HG03045 (cell line): ENCODE measurements around the gene ANKRD13B.
A peak's percentile ranks its signal among the peaks of the same experiment; 100 is the strongest.
"Not testable (repeated sequence)": the region's sequence is repeated elsewhere in the genome, so short reads cannot be mapped to it uniquely, and the experiment has no call there.

Source experiments
- ATAC-seq: cut with Tn5 transposase; IDR thresholded peaks from one replicate; pipeline ENCODE4 v1.9.1; 2021; ENCODE audit warnings: mild to moderate bottlenecking, moderate library complexity; ENCODE audit not compliant: unreplicated experiment

Gene ANKRD13B

DNA sequence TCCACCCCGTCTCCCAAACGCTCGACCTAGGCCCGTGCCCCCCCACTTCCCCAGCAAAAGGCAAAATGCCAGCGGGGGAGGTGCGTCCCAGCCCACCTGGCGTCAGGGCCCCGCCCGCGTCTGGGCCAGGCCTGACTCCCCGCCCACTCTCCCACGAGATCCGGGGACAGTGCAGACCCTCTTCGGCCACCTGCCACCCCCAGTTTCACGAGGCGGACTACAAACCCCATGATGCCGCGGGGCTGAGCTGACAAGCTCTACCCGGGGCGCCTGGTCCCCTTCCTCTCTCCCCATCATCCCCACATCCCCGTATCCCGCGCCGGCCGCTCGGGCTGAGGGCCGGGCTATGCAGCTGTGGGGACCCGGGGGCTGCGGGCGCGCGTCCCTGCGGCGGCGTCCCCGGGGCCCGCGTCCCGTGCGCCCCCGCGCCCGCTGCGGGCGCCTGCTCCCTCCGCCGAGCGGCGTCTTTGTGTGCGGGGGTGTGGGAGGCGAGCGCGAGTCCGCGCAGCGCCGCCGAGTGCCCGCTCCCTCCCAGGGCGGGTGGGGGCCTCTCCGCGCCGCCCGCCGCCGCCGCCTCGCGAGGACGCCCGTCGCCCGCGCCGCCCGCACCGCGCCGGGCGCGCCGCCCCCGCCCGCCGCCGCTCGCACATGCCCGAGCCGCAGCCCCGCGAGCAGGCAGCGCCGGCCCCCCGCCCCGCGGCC, at the start of gene ANKRD13B:
Gene ANKRD13B, plus strand, starts transcription at position 283 of the 702 bp plus-strand sequence. CDS start 490 bp downstream, outside the sequence.
- ATAC-seq, result no peak

GRCh38 chr17:29544066-29544465, 48.9 kb upstream of the ANKRD13B start:
- ATAC-seq, result no peak

- ATAC-seq, result no peak
Measured at GRCh38 chr17:29546085-29546484, 46.8 kb upstream of the ANKRD13B start.

DNA sequence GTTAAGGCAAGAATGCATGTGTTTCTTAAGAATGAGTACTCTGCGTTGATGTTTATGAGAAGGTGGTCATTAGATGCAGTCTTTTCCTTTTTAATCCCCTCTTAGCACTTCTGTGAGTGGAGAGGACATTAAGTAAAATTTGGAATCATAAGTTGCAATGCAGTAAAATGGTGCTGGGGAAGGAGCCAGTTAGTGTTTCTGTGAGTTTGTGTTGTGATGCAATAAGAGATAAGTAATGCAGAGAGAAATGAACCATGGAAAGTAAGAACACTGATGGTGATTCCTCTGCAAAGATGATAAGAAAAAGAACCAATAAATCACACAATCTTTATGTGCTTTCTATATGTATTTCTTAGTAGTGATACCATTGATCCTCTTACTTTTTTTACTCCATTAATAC, 46.1 kb upstream of the ANKRD13B start:
- no peak for ATAC-seq

GRCh38 chr17:29549177-29549923, 43.6 kb upstream of the ANKRD13B start:
- no peak for ATAC-seq

GRCh38 chr17:29555840-29556239, 37.1 kb upstream of the ANKRD13B start:
- no peak for ATAC-seq

- no peak for ATAC-seq
Measured at GRCh38 chr17:29557085-29557738, 35.7 kb upstream of the ANKRD13B start.

DNA sequence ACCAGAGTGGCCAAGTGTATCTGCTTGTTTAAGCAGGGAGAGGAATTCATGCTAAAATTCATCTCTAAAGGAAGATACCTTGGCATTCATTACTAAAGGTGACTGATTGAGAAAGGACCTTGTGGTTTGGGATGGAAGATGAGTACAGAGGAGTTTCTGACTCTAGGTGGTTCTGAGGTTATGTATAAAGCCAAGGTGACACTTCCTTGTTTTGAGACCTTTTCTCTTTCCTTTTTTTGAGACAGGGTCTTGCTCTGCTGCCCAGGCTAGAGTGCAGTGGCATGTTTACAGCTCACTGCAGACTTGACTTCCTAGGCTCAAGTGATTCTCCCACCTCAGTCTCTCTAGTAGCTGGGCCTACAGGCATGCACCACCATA, 35.2 kb upstream of the ANKRD13B start:
- ATAC-seq, result no peak

DNA sequence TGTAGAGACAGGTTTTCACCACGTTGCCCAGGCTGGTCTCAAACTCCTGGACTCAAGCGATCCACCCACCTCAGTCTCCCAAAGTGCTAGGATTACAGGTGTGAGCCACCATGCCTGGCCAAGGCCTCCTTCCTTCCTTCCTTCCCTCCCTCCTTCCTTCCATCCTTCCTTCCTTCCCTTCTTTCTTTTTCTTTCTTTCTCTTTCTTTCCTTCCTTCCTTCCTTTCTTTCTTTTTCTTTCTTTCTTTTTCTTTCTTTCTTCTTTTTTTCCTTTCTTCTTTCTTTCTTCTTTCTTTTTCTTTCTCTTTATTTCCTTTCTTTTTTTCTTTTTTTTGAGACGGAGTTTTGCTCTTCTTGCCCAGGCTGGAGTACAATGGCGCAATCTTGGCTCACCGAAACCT, 34.8 kb upstream of the ANKRD13B start:
- not testable (repeated sequence) for ATAC-seq

- ATAC-seq, result no peak
Measured at GRCh38 chr17:29559640-29560039, 33.3 kb upstream of the ANKRD13B start.

- no peak for ATAC-seq
Measured at GRCh38 chr17:29560316-29560715, 32.6 kb upstream of the ANKRD13B start.

DNA sequence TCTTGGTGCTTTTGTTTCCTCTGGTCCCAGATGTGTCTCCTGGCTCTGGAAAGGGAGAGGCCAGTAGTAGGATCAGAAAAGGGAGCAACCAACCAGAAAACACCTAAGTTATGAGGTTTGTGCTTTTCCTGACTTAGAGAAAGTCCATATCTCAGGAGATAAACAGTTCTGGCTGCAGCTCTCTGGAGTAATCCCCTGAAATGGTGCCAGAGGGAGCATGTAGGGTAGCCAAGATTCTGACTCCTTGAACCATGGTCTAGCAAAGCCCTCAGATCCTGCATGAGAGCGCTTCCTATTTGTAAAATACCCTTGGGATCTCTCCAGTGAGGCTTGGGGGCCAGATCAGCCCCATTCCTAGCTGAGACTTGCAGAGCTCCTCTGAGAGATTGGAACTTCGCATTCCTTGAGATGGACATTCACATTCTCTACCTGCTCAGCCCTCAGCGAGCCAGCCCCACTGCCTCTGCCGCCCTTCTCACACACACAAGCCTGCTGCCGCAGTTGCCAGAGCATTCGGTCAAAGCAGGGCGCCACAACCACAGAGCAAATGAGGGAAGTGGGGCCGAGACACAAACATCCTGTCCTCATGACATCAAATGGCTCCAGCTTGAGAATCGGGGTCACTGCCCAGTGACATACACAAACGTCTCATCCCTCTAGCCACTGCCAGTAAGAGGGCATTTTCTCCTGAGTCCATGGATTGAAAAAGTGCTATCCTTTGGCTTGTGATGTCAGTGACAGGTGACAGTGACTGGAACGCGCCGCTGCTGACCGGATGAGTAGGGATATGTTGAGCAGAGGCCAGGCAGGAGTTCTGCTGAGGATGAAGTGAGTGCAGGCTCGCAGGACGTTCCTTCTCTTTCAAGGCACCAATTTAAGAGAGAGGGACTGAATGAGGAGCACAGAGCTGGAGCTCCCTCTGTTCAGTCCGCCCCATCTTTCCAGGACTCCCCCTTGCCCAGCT, 31.1 kb upstream of the ANKRD13B start:
- no peak for ATAC-seq

DNA sequence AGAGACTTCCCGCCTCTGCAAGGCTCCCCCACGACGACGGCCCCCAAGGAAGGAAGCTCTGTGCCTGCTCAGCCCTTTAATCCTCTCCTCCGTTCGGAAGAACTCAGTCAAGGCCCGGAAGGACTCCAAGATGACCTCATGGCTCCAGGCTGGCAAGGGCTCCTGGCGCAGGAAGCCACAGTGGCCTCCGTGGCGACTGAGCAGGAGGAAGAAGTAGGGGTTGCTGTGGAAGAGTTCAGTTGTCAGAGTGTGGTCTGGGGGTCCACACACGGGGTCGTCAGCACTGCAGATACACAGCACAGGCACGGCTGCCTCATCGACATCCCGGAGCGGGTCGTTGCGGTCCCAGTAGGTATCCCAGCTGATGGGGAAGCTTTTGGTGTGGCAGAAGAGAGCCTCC, 30.3 kb upstream of the ANKRD13B start:
- no peak for ATAC-seq

DNA sequence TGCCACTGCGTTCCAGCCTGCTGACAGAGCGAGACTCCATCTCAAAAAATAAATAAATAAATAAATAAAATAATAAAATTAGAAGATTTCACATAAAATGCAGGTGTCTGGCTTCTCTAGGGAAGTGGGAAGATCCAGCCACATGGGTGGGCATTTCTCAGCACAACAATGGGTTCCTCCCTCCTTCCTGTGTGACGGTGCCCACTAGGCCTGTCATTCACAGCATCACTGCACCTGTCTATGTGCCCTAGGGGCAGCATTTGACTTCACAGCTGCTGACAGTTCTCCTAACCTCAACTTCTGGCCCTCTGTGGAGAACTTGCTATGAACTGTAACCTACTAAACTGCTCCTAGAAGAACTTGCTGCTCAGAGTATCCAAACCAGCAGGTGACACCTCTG, 29.1 kb upstream of the ANKRD13B start:
- no peak for ATAC-seq

DNA sequence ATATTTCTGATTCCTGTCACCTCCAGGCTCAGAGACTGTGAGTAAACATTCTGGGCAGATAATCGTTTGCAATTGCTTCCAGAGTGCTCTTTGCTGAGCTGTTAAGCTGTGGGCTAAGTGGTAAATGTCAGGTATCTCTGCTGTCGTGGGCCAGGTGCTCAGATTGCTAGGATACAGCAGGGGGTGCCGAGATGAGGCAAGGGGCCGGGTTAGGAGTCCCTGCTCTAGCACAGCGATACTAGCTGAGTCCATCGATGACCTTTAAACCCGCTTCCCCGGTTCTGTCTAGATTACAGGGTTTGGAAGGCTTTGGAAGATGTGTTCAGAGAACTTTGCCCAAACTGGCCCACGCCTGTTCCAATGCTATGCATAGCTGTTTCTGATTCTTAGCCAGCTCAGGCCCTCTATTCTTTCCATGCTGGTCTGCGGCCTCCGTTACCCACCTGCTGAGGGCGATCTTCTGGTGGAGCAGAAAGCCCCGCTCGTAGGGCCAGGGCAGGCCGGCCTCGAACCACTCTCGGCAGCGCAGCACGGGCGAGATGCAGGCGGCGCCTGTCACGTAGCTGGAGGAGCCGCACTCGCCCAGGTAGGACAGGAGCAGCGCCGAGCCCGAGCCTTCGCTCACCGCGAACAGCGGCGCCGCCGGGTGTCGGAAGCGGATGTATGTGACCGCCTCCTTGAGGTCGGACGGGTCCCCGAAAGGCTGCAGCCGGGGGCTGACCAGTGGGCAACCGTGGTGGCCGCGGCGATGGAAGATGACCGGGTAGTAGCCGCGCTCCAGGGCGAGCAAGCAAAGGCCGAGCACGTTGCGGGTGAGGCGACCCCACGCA, 27.1 kb upstream of the ANKRD13B start:
- ATAC-seq, result no peak

GRCh38 chr17:29566473-29567303, 26.2 kb upstream of the ANKRD13B start, which contains the start of gene ABHD15:
Gene ABHD15 (minus strand): TSS chr17:29567037. CDS start chr17:29566966, 71 bp downstream.
- peak; percentile 27 for ATAC-seq

DNA sequence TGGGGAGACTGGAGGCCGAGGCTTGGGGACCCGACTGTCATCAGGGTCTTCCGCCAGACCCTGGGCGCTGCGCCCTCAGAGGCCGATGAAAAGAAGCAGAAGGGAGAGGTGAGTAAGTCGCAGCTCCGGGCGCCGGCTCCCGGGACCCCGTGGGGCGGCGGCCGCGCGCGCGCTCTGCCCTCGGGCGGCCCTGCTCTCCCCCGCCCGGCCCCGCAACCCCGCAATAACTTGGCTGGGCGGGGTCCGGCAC, 25.7 kb upstream of the ANKRD13B start:
- peak; percentile 6 for ATAC-seq

DNA sequence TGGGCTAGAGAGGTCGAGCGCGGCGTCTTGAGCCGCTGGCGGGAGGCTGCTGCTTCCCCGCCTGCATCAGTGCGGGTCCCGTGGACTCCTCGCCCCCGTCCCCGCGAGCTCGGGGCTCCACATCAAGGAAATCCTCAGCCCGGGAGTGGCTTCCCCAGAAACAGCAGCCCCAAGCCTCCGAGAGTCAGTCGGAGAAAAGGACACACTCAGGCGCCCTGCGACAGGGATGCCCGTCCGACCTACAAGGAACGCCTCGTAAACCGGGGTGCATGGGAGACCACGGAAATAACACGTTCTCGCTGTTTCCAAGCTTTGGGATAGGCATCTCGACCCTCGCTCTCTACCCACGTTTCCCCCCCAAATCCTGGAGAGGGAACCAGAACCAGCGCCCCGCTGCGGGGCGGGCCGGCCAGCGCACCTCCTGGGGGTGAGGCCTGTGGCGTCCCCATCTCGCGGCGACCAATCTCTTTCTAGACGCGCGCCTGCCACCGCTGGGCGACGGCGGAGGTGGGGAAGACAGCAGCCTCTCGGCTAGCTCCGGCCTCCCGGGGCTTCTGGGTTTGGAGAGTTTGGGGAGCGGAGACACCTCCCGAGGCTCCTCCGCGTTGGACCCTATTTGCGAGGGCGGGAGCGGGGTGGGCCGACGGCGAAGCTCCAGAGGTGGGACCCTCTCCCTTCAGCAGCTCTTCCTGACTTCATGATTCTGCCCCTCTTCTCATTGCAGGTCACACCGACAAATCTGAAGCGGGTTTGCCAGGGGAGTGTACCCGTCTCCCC, 25.2 kb upstream of the ANKRD13B start:
- ATAC-seq, result peak; percentile 38
